ENCODE data around the gene RPL7A.
"Not testable (repeated sequence)": the region's sequence is repeated elsewhere in the genome, so short reads cannot be mapped to it uniquely, and the experiment has no call there.

RPL7A gene

GRCh38 chr9:133329306-133330156 is 18.5 kb upstream of the RPL7A start:
- not testable (repeated sequence) for DNase-seq

DNA sequence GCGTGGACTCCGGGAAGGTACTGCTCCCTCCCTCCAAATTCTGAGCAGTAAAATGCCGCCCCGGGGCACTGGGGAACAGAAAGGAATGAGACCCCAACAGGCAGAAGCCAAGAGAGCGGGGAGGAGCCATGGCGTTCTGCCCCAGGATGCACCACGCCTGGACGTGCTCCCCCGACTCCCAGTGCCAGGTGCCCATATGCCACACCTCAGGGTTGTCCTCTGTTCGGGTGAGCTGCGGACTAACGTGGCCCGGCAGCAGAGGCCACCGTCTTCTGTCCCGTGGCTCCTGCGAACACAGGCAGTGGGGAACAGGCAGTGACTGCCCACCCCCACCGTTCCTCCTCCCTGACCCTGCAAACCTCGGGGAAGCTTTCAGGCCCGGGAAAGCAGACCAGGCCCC is 16.8 kb upstream of the RPL7A start:
- no peak for DNase-seq

DNA sequence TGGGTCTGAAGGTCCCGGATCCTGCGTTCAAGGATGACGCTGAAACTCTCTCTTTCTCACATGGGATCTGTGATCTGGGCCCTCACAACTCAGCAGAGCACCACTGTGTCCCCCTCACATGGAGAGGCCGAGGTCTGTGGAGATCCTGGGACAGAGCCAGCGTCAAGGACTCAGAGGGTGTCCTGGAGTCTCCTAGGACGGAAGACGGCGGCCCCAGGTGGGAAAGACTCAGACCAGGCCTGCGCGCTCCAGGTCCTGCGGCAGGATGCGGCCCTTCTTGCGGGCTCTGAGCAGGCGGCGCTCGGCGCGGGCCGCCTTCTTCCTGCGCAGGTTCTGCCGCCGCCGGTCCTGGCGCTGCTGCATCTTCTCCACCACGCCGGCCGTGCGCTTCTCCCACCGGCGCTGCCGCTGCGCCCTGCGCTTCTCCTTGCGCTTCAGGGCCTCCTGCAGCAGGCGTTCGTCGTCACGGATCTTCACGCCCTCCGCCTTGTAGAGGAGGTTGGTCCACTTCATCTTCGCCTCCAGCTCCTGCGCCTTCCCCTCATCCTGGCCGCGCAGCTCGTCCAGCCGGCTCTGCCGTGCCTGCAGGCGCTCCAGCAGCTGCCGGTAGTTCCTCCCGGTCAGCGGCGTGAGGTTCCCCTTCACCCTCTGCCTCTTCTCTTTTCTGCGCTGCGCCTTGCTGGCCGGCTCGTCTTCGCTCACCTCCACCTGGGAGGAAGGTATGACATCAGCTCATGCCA is 16.2 kb upstream of the RPL7A start:
- DNase-seq: no peak

GRCh38 chr9:133332381-133332730 is 15.7 kb upstream of the RPL7A start:
- DNase-seq: no peak

DNA sequence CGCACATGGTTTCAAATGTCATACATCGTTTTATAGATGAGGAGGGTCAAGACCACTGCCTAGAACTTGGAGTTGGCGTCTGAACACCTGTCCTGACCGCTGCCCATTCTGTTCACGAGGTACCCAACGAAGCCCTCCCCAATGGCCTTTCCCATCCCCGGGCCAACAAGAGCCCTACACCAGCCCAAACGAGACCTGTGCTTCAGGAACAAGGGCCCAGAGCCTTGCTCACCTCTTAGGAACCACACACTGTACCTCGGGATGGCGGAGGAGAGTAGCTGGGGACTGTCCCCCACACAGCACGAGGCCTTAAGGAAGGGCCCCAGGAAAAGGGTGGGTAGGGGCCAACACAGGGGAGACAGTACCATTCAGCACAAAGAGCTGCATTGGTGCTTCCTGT is 15.0 kb upstream of the RPL7A start:
- DNase-seq: no peak

GRCh38 chr9:133333566-133333965 is 14.5 kb upstream of the RPL7A start:
- no peak for DNase-seq

GRCh38 chr9:133334161-133334560 is 13.9 kb upstream of the RPL7A start:
- no peak for DNase-seq

GRCh38 chr9:133334888-133335287 is 13.1 kb upstream of the RPL7A start:
- DNase-seq: not testable (repeated sequence)

- DNase-seq: peak; percentile 81
Observed at GRCh38 chr9:133335924-133336811, 11.8 kb upstream of the RPL7A start, which contains the start of gene SURF6. Gene SURF6, minus strand, starts transcription at chr9:133336188. Its CDS starts 56 bp downstream, at chr9:133336132.

DNA sequence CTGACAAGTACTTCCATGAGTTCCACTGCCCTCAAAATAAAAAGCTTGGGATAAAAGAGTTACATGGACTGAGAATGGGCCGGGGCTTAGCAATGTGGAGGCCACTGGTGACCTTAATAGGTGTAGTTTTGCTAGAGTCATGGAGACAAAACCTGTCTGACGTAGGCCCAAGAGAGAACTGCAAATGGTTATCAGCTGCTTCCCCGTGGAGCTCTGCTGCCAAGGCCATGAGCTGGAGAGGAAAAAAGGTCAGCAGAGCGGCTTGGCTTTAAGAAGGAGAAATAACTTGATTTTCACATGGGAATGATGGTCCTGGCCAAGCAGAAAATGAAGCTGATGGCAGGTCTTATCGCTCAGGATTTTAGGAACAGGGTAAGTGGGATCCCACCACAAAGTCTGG is 8.4 kb upstream of the RPL7A start:
- no peak for DNase-seq

GRCh38 chr9:133340256-133340655 is 7.8 kb upstream of the RPL7A start:
- DNase-seq: no peak

DNA sequence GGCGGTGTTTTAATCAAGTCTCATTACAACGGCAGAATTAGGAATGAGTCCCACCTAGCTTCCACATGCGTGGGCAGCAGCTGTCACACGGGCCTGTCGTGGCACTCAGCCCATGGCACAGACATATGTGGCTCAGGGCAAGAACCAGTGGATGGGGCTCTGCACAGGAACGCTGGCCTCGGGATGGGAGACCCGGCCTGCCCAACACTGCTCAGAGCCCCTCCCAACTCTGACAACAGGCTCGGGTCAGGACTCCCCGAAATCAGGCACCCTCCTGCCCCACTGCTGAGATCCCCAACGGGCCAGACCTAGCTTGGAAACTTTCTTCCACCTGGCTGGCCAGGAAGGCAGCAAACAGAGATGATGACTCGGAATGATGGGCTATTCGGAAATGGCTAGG is 7.1 kb upstream of the RPL7A start:
- no peak for DNase-seq

DNA sequence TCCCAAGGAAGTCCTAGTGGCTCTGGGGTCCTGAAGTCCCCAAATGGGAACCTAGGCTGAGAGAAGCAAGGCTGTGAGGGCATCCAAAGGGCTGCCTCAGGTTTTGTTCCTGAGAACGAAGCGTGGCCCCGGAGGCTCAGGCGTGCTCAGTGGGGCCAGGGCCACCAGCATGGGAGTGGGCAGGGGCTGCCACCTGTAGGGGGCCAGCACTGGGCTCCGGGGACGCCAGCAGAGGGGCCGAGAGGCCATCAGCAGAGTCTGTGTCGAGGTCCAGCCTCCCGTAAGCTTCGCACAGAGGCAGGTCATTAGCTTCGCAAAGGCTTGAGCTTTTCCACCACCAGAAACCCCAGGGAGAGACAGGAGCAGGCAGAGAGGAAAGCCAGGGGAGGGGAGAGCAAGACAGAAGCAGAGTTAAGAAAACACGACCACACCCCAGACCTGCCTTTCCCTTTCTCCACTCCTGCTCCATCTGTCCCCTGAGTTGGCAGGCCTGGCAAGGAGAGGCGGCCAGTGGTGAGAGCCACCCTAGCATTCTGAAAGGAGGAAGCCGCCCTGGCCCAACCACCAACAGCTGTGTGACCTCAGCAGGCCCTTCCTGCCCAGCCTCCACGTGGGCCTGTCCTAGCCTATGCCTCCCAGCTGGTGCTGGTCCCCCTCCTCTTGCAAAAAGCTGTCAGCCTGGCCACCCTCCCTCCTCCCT is 6.5 kb upstream of the RPL7A start:
- no peak for DNase-seq

DNA sequence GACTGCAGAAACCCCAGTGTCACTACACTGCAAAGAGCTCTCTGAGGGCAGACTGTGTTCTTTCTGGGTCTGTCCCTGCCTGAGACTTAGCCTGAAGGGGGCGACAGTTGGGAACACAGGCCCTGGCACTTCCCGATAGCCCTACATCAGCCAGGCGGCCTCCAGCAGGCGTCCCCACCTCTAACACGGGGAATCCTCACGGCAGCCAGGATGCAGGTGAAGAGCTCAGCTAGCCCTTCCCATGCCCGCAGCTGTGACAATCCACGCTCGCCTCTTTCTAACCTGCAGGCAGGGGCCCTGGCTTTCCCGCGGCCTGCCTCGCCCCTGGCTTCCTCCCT is 6.0 kb upstream of the RPL7A start:
- DNase-seq: no peak

GRCh38 chr9:133342570-133342969 is 5.4 kb upstream of the RPL7A start:
- no peak for DNase-seq

- DNase-seq: no peak
Observed at GRCh38 chr9:133344071-133344470, 3.9 kb upstream of the RPL7A start.

DNA sequence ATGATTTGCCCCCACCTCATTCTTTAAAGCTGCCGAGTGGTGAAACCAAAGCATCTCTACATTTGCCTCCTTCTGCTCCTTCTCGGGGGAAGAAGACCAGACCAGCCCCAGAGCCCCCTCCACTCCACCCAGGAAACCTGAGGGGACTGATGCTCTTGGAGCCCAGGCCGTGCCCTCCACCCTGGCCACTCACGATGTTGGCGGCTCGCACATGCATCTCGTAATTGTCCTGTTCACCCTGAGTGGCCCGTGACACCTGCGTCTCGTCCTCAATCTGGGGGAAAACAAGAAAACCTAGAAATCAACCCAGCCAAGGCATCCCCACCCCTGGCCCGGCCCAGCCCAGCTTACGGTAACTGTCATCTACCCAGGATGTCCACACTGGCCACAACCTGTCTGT is 3.0 kb upstream of the RPL7A start:
- DNase-seq: no peak

GRCh38 chr9:133345596-133345995 is 2.4 kb upstream of the RPL7A start:
- no peak for DNase-seq

- DNase-seq: no peak
Observed at GRCh38 chr9:133346021-133346785, 1.8 kb upstream of the RPL7A start.

- no peak for DNase-seq
Observed at GRCh38 chr9:133347515-133347984, 468 bp upstream of the RPL7A start.

GRCh38 chr9:133348718-133349573 is 928 bp downstream of the RPL7A start:
- no peak for DNase-seq

Data from NCI-H2029 treated with DMSO at 0.1 percent for 48 hours (cell line).